ENCODE measurements around the gene GPC6.

- no peak for TF ChIP-seq CTCF (IDR thresholded peaks at IDR 0.05; ENCODE audit: low read depth, low read length, missing input control)
- TF ChIP-seq FOXA1 (IDR thresholded peaks at IDR 0.05) = no peak
- TF ChIP-seq TAF1 (conservative IDR thresholded peaks at IDR 0.05) = no peak
- no peak for TF ChIP-seq EGR1 (IDR thresholded peaks at IDR 0.05; ENCODE audit: low read depth in 2 of 2)
- TF ChIP-seq SP1 (IDR thresholded peaks at IDR 0.05) = no peak
- no peak for TF ChIP-seq HNF4A (conservative IDR thresholded peaks at IDR 0.05)
- TF ChIP-seq, protein P1, sequence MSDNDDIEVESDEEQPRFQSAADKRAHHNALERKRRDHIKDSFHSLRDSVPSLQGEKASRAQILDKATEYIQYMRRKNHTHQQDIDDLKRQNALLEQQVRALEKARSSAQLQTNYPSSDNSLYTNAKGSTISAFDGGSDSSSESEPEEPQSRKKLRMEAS (IDR thresholded peaks at IDR 0.05) = no peak
- TF ChIP-seq YY1 (IDR thresholded peaks at IDR 0.05) = no peak
- TF ChIP-seq FOXA2 (IDR thresholded peaks at IDR 0.05) = no peak
- no peak for TF ChIP-seq HNF4G (IDR thresholded peaks at IDR 0.05)
- TF ChIP-seq, protein P2, sequence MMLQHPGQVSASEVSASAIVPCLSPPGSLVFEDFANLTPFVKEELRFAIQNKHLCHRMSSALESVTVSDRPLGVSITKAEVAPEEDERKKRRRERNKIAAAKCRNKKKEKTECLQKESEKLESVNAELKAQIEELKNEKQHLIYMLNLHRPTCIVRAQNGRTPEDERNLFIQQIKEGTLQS (IDR thresholded peaks at IDR 0.05) = no peak
Measured at GRCh38 chr13:93388701-93389100, 162.1 kb downstream of the GPC6 start.

Data from liver (tissue), 3 donors.